GM23338 (cell line): ENCODE measurements around the gene CNKSR1. TPM values are rescaled to one million over a fixed set of nuclear protein-coding genes. Genes with fewer than 3 reads are reported as not detected.

ENCODE experiments used
- ATAC-seq: fragments of 200-7000 bp; cut with Tn5 transposase; 3 replicates; pipeline ENCODE4 v1.9.1; 2020
- DNase-seq: peaks from one replicate; pipeline ENCODE4 v3.0.0-alpha.2; 2015; ENCODE audit warnings: low spot score
- H2AFZ ChIP-seq: fragments of 200-600 bp; sonication (generic); 2 replicates; pipeline ENCODE4 v1.8.0; 2016; ENCODE audit warnings: antibody characterized with exemption, mild to moderate bottlenecking, moderate library complexity
- H3F3A ChIP-seq: fragments of 200-600 bp; sonication (generic); replicated peaks from 2 replicates; pipeline ENCODE4 v1.8.0; 2017; ENCODE audit warnings: antibody characterized with exemption, mixed run types, low read depth
- H3K27ac ChIP-seq: fragments of 200-600 bp; sonication (generic); 2 replicates; pipeline ENCODE4 v1.6.1; 2016; ENCODE audit warnings: low read depth
- H3K27me3 ChIP-seq: fragments of 200-600 bp; sonication (generic); 2 replicates; pipeline ENCODE4 v1.8.0; 2016; ENCODE audit warnings: mild to moderate bottlenecking, mixed run types, moderate library complexity; ENCODE audit not compliant: insufficient read depth
- H3K36me3 ChIP-seq: fragments of 200-600 bp; sonication (generic); 2 replicates; pipeline ENCODE4 v1.8.0; 2016; ENCODE audit warnings: mild to moderate bottlenecking; ENCODE audit not compliant: insufficient read depth
- H3K4me1 ChIP-seq: fragments of 200-600 bp; sonication (generic); 2 replicates; pipeline ENCODE4 v1.8.0; 2016; ENCODE audit warnings: mild to moderate bottlenecking, moderate library complexity; ENCODE audit not compliant: insufficient read depth
- H3K4me2 ChIP-seq: fragments of 200-600 bp; sonication (generic); 2 replicates; pipeline ENCODE4 v1.7.1; 2017; ENCODE audit warnings: mixed run types
- H3K4me3 ChIP-seq: fragments of 200-600 bp; sonication (generic); 2 replicates; pipeline ENCODE4 v1.6.1; 2016; ENCODE audit warnings: mixed run types
- H3K79me2 ChIP-seq: fragments of 200-600 bp; sonication (generic); replicated peaks from 2 replicates; pipeline ENCODE4 v1.8.0; 2017; ENCODE audit warnings: mild to moderate bottlenecking; ENCODE audit not compliant: insufficient read depth
- H3K9me2 ChIP-seq: fragments of 200-600 bp; sonication (generic); 2 replicates; pipeline ENCODE4 v1.8.0; 2017; ENCODE audit not compliant: insufficient read depth
- H4K20me1 ChIP-seq: fragments of 200-600 bp; sonication (generic); replicated peaks from 2 replicates; pipeline ENCODE4 v1.8.0; 2017; ENCODE audit warnings: mild to moderate bottlenecking; ENCODE audit not compliant: insufficient read depth
- H3K27ac Mint-ChIP-seq: 2 replicates; pipeline ENCODE4 v1.8.0; 2020; ENCODE audit warnings: inconsistent platforms, mild to moderate bottlenecking, moderate library complexity, mixed read lengths
- H3K27me3 Mint-ChIP-seq: 3 replicates; pipeline ENCODE4 v1.8.0; 2022; ENCODE audit warnings: low read depth, mild to moderate bottlenecking, moderate library complexity, mixed read lengths, inconsistent platforms; ENCODE audit not compliant: insufficient read depth, poor library complexity
- H3K36me3 Mint-ChIP-seq: 3 replicates; pipeline ENCODE4 v1.8.0; 2021; ENCODE audit warnings: low read depth, mild to moderate bottlenecking, inconsistent platforms, moderate library complexity, mixed read lengths
- H3K4me1 Mint-ChIP-seq: 3 replicates; pipeline ENCODE4 v1.8.0; 2020; ENCODE audit warnings: mild to moderate bottlenecking, inconsistent platforms, mixed read lengths
- H3K4me3 Mint-ChIP-seq: 3 replicates; pipeline ENCODE4 v1.8.0; 2021; ENCODE audit warnings: moderate library complexity, mild to moderate bottlenecking, inconsistent platforms, mixed read lengths
- H3K9me3 Mint-ChIP-seq: 3 replicates; pipeline ENCODE4 v1.8.0; 2020; ENCODE audit warnings: moderate library complexity, mild to moderate bottlenecking, inconsistent platforms, mixed read lengths
- CREB1 ChIP-seq: fragments of 250-450 bp; sonication (Bioruptor Pico); IDR thresholded peaks from 2 replicates; pipeline ENCODE4 v1.5.0; 2020; ENCODE audit warnings: low read depth, mild to moderate bottlenecking, moderate library complexity
- CTCF ChIP-seq, 2 experiments: fragments of 200-600 bp in 1 of 2; sonication (generic) in 1 of 2; conservative IDR thresholded peaks; 2 replicates each; pipeline versions ENCODE4 v1.5.1 to v1.6.1; 2016 to 2017; ENCODE audit warnings: antibody characterized with exemption in 2 of 2, low read depth in 2 of 2, mild to moderate bottlenecking in 2 of 2, moderate library complexity in 1 of 2
- ETS1 ChIP-seq: IDR thresholded peaks from 2 replicates; pipeline ENCODE4 v1.6.1; 2016; ENCODE audit warnings: antibody characterized with exemption
- EZH2 ChIP-seq: fragments of 200-600 bp; sonication (generic); IDR thresholded peaks from one replicate; pipeline ENCODE4 v1.8.0; 2017; ENCODE audit warnings: antibody characterized with exemption, mild to moderate bottlenecking, low read depth; ENCODE audit not compliant: unreplicated experiment
- EZH2phosphoT487 ChIP-seq: fragments of 200-600 bp; sonication (generic); IDR thresholded peaks from one replicate; pipeline ENCODE4 v1.8.1; 2018; ENCODE audit warnings: antibody characterized with exemption; ENCODE audit not compliant: unreplicated experiment
- JUNB ChIP-seq: IDR thresholded peaks from one replicate; pipeline ENCODE4 v1.6.1; 2016; ENCODE audit warnings: antibody characterized with exemption; ENCODE audit not compliant: unreplicated experiment
- NANOG ChIP-seq: IDR thresholded peaks from 2 replicates; pipeline ENCODE4 v1.6.1; 2016; ENCODE audit warnings: antibody characterized with exemption, borderline replicate concordance
- POLR2AphosphoS5 ChIP-seq: IDR thresholded peaks from 2 replicates; pipeline ENCODE4 v1.6.1; 2016; ENCODE audit warnings: antibody characterized with exemption, low read depth
- REST ChIP-seq: IDR thresholded peaks from one replicate; pipeline ENCODE4 v1.6.1; 2018; ENCODE audit warnings: antibody characterized with exemption; ENCODE audit not compliant: unreplicated experiment
- STAT1 ChIP-seq: IDR thresholded peaks from one replicate; pipeline ENCODE4 v1.6.1; 2016; ENCODE audit warnings: antibody characterized with exemption; ENCODE audit not compliant: unreplicated experiment
- ZNF114 ChIP-seq: fragments of 250-450 bp; sonication (Bioruptor Pico); IDR thresholded peaks from 2 replicates; pipeline ENCODE4 v1.5.0; 2020; ENCODE audit warnings: mild to moderate bottlenecking, moderate library complexity
- ZNF331 ChIP-seq: fragments of 250-450 bp; sonication (Bioruptor Pico); IDR thresholded peaks from 2 replicates; pipeline ENCODE4 v1.5.0; 2020; ENCODE audit warnings: low read depth, mild to moderate bottlenecking, moderate library complexity
- ZNF462 ChIP-seq: fragments of 250-450 bp; sonication (Bioruptor Pico); IDR thresholded peaks from 2 replicates; pipeline ENCODE4 v1.5.0; 2020; ENCODE audit warnings: mild to moderate bottlenecking, moderate library complexity
- polyA plus RNA-seq: library from polyadenylated mRNA; unstranded; fragments of >200 nt; fragmentation: Nextera tagmentation; extraction: Ambion mirVana; gene quantifications from 2 replicates; pipeline ENCODE4 v1.2.1, GENCODE V29; 2016
- total RNA-seq: library from RNA; depleted of rRNA; stranded (reverse); fragments of >200 nt; shearing (Covaris generic); gene quantifications from 2 replicates; pipeline ENCODE4 v1.2.3, GENCODE V29; 2014

The CNKSR1 gene
- total and polyA plus RNA-seq, 2 experiments from 2014 or later = 9.7 to 12.5 TPM

GRCh38 chr1:26175346-26175745 lies 1.9 kb upstream of the CNKSR1 start:
- no peaks in the 10 kb centered on the region; the same call in 1 of the 2 replicates for H4K20me1 ChIP-seq
- Mint-ChIP-seq H3K4me1 (peaks cover 11% of the 10 kb centered on the region), H3K27me3 (peaks cover 25% of the 10 kb centered on the region), H3K36me3 (no peaks in the 10 kb centered on the region; the same call in 2 of the 3 replicates), H3K27ac (no peak overlapping the region), H3K9me3 (no peaks in the 10 kb centered on the region), H3K4me3 (no peak overlapping the region)
- peaks cover 3% of the 10 kb centered on the region; the same call in 1 of the 2 replicates for H3K4me1 ChIP-seq
- 0 out of 2 replicates have a peak, but pooled peaks cover 3% of the 10 kb centered on the region for H3K79me2 ChIP-seq
- no peaks in the 10 kb centered on the region for H3K36me3 ChIP-seq
- H2AFZ ChIP-seq = no peak overlapping the region
- no peak overlapping the region for H3K4me2 ChIP-seq
- DNase-seq = no peak
- no peaks in the 10 kb centered on the region for H3K9me2 ChIP-seq
- peaks cover 4% of the 10 kb centered on the region; the same call in 1 of the 2 replicates for H3F3A ChIP-seq
- H3K27me3 ChIP-seq = no peaks in the 10 kb centered on the region
- H3K4me3 ChIP-seq = no peak overlapping the region
- TF ChIP-seq ZNF462 (no peak), CREB1 (CRISPR knock-in tag) (no peak), ZNF114 (CRISPR knock-in tag) (no peak), STAT1 (no peak), ETS1 (no peak), JUNB (no peak), REST (no peak), ZNF331 (no peak), EZH2 (no peak), CTCF (conservative IDR thresholded peaks at IDR 0.05; ENCODE audit: low read depth in 2 of 2) (no peak), POLR2AphosphoS5 (no peak), EZH2phosphoT487 (no peak), NANOG (no peak)
- H3K27ac ChIP-seq = no peak overlapping the region
- ATAC-seq = no peak
